ENCODE results near the gene LRRC25. TPM values are rescaled to one million over a fixed set of nuclear protein-coding genes. Genes with fewer than 3 reads are reported as not detected.
"Not testable (repeated sequence)": the region's sequence is repeated elsewhere in the genome, so short reads cannot be mapped to it uniquely, and the experiment has no call there.

Gene LRRC25
- total and polyA plus RNA-seq, 2 donors (not counting 3 experiments of a cell fraction or from before 2014, with no cell fraction given): not detected

GRCh38 chr19:18364826-18365528 is 32.4 kb downstream of the LRRC25 start:
- Histone ChIP-seq H3K4me1 (ENCODE audit: control insufficient read depth, extremely low read depth, insufficient read depth, low read length) (peaks cover 28% of the 10 kb centered on the region), H2AFZ (ENCODE audit: low read depth, low read length) (no peak overlapping the region), H3K9me3 (replicated peaks; ENCODE audit: control insufficient read depth, insufficient read depth, low read length) (no peaks in the 10 kb centered on the region), H3K27ac (ENCODE audit: insufficient read depth, low read depth, low read length) (peak overlapping the region; percentile 91), H3K9ac (replicated peaks; ENCODE audit: extremely low read depth, insufficient read depth, low read length) (peak overlapping the region; percentile 80), H3K27me3 (ENCODE audit: control insufficient read depth in 2 of 2, insufficient read depth in 2 of 2, low read length in 2 of 2) (no peaks in the 10 kb centered on the region), H3K4me2 (ENCODE audit: insufficient read depth, low read length) (peak overlapping the region; percentile 36), H3K4me3 (replicated peaks in 1 of 3; ENCODE audit: insufficient read depth in 1 of 3, low read depth in 1 of 3, low read length in 3 of 3) (no peak overlapping the region), H3K36me3 (ENCODE audit: control insufficient read depth in 2 of 2, extremely low read depth in 1 of 2, insufficient read depth in 2 of 2, low read length in 2 of 2) (no peaks in the 10 kb centered on the region), H4K20me1 (replicated peaks; ENCODE audit: control insufficient read depth, extremely low read depth, insufficient read depth, low read length) (no peaks in the 10 kb centered on the region), H3K9me1 (replicated peaks; ENCODE audit: control insufficient read depth, extremely low read depth, insufficient read depth, low read length) (no peaks in the 10 kb centered on the region), H3K79me2 (ENCODE audit: control insufficient read depth, insufficient read depth, low read length) (no peaks in the 10 kb centered on the region)
- dilution Hi-C loops (cut with MboI; ENCODE audit: extremely low pct_ligation_motif_present, low sequenced_read_pairs): no loop called here
- intact Hi-C loops (cut with micrococcal nuclease): loop anchor here (1.0 to 2.0 kb wide), 3 partner anchors 9 to 52 kb away; partner anchors contain the start of gene GDF15
- CTCF ChIA-PET: interaction anchor here (0.9 to 3.6 kb wide), 9 partner anchors 8 to 85 kb away, joined by 3 to 52 read pairs (median 5); partner anchors contain the start of gene GDF15
- DNase-seq (ENCODE audit: low read depth, low spot score): peak; percentile 98
- FAIRE-seq: peak; percentile 99
- no TSS peak for BruUV-seq (replicated peaks)
- POLR2A ChIA-PET: interaction anchor here (0.5 to 6.5 kb wide), 4 partner anchors 10 to 84 kb away, joined by 4 to 87 read pairs (median 14); partner anchors contain the start of genes GDF15 and JUND
- peak; percentile 44 for TF ChIP-seq MYC (IDR thresholded peaks at IDR 0.05; ENCODE audit: low read depth, low read length)
- peak; percentile 7 for TF ChIP-seq MAX (IDR thresholded peaks at IDR 0.05; ENCODE audit: insufficient read depth, insufficient read length)
- peak; percentile 99 for TF ChIP-seq GATA2 (IDR thresholded peaks at IDR 0.05; ENCODE audit: insufficient read depth, insufficient read length, low read depth, low read length)
- TF ChIP-seq CTCF (IDR thresholded peaks at IDR 0.05; ENCODE audit: extremely low read depth in 1 of 2, insufficient read depth in 1 of 2, low read depth in 1 of 2, low read length in 2 of 2): no peak
- TF ChIP-seq JUN (IDR thresholded peaks at IDR 0.05; ENCODE audit: borderline replicate concordance, insufficient read depth, insufficient read length, low read depth): peak; percentile 97
- no peak for TF ChIP-seq EZH2 (IDR thresholded peaks at IDR 0.05; ENCODE audit: borderline replicate concordance, low read depth, low read length, severe bottlenecking)
- peak; percentile 69 for TF ChIP-seq FOS (IDR thresholded peaks at IDR 0.05; ENCODE audit: borderline replicate concordance, insufficient read depth, low read length)
- TF ChIP-seq POLR2A (IDR thresholded peaks at IDR 0.05; ENCODE audit: low read depth, low read length): peak; percentile 47
- peak; percentile 94 for TF ChIP-seq POLR2AphosphoS5 (IDR thresholded peaks at IDR 0.05; ENCODE audit: insufficient read depth, low read depth, low read length)

- H3K79me2 ChIP-seq (ENCODE audit: control insufficient read depth, insufficient read depth, low read length); H3K9me1 ChIP-seq (replicated peaks; ENCODE audit: control insufficient read depth, extremely low read depth, insufficient read depth, low read length); DNase-seq (ENCODE audit: low read depth, low spot score); H2AFZ ChIP-seq (ENCODE audit: low read depth, low read length); H3K36me3 ChIP-seq (ENCODE audit: control insufficient read depth in 2 of 2, extremely low read depth in 1 of 2, insufficient read depth in 2 of 2, low read length in 2 of 2); FAIRE-seq; H3K9me3 ChIP-seq (replicated peaks; ENCODE audit: control insufficient read depth, insufficient read depth, low read length); dilution Hi-C loops (cut with MboI; ENCODE audit: extremely low pct_ligation_motif_present, low sequenced_read_pairs); H3K4me3 ChIP-seq (replicated peaks in 1 of 3; ENCODE audit: insufficient read depth in 1 of 3, low read depth in 1 of 3, low read length in 3 of 3); H4K20me1 ChIP-seq (replicated peaks; ENCODE audit: control insufficient read depth, extremely low read depth, insufficient read depth, low read length); H3K27me3 ChIP-seq (ENCODE audit: control insufficient read depth in 2 of 2, insufficient read depth in 2 of 2, low read length in 2 of 2): not testable (repeated sequence)
- POLR2A ChIA-PET: interaction anchor here (0.5 to 6.5 kb wide), 4 partner anchors 10 to 84 kb away, joined by 4 to 87 read pairs (median 14); partner anchors contain the start of genes GDF15 and JUND
- Histone ChIP-seq H3K4me1 (ENCODE audit: control insufficient read depth, extremely low read depth, insufficient read depth, low read length) (peaks cover 28% of the 10 kb centered on the region), H3K9ac (replicated peaks; ENCODE audit: extremely low read depth, insufficient read depth, low read length) (peak overlapping the region; percentile 80), H3K27ac (ENCODE audit: insufficient read depth, low read depth, low read length) (peak overlapping the region; percentile 91), H3K4me2 (ENCODE audit: insufficient read depth, low read length) (peak overlapping the region; percentile 36)
- CTCF ChIA-PET: interaction anchor here (0.9 to 3.6 kb wide), 9 partner anchors 9 to 85 kb away, joined by 3 to 52 read pairs (median 3); partner anchors contain the start of gene GDF15
- intact Hi-C loops (cut with micrococcal nuclease): loop anchor here (2.0 kb wide), 1 partner anchor 52 kb away; no protein-coding TSS in a partner anchor
- BruUV-seq (replicated peaks): TSS peak; percentile 95
Measured at GRCh38 chr19:18364277-18364825, 33.1 kb downstream of the LRRC25 start.

Measured in endothelial cell of umbilical vein (primary cell).